Mesenchymal stem cell (in vitro differentiated cells and primary cell): ENCODE data around the gene CKMT2. TPM values are rescaled to one million over a fixed set of nuclear protein-coding genes. Genes with fewer than 3 reads are reported as not detected.

Experiments used
- DNase-seq: peaks from one replicate; pipeline ENCODE4 v3.0.0-alpha.2; 2013
- H2AFZ ChIP-seq: one replicate; pipeline ENCODE4 v1.6.1; 2013; ENCODE audit warnings: low read depth, mild to moderate bottlenecking, control low read depth, inconsistent platforms, low read length, moderate library complexity
- H2AK5ac ChIP-seq: 2 replicates; pipeline ENCODE4 v1.6.1; 2013; ENCODE audit warnings: low read length, moderate library complexity, mild to moderate bottlenecking, inconsistent platforms; ENCODE audit not compliant: severe bottlenecking
- H2BK120ac ChIP-seq: one replicate; pipeline ENCODE4 v1.6.1; 2013; ENCODE audit warnings: low read depth, mild to moderate bottlenecking, inconsistent platforms, low read length, moderate library complexity
- H2BK12ac ChIP-seq, 2 experiments: one replicate each; pipeline ENCODE4 v1.6.1; 2013; ENCODE audit warnings: inconsistent platforms in 2 of 2, low read length in 2 of 2, mild to moderate bottlenecking in 2 of 2, moderate library complexity in 2 of 2, control low read depth in 1 of 2
- H2BK15ac ChIP-seq: one replicate; pipeline ENCODE4 v1.6.1; 2013; ENCODE audit warnings: mild to moderate bottlenecking, low read depth, inconsistent platforms; ENCODE audit not compliant: poor library complexity, severe bottlenecking
- H2BK5ac ChIP-seq: 2 replicates; pipeline ENCODE4 v1.6.1; 2013; ENCODE audit warnings: low read depth, mild to moderate bottlenecking, low read length, control low read depth, inconsistent platforms; ENCODE audit not compliant: poor library complexity, severe bottlenecking
- H3K14ac ChIP-seq, 2 experiments: one replicate each; pipeline ENCODE4 v1.6.1; 2013; ENCODE audit warnings: inconsistent platforms in 2 of 2, low read length in 2 of 2, control low read depth in 1 of 2, mild to moderate bottlenecking in 1 of 2, moderate library complexity in 1 of 2
- H3K18ac ChIP-seq, 2 experiments: one replicate each; pipeline ENCODE4 v1.6.1; 2013; ENCODE audit warnings: inconsistent platforms in 2 of 2, low read length in 2 of 2, control low read depth in 1 of 2, low read depth in 1 of 2, mild to moderate bottlenecking in 1 of 2
- H3K23ac ChIP-seq, 2 experiments: one replicate each; pipeline ENCODE4 v1.6.1; 2013; ENCODE audit warnings: inconsistent platforms in 2 of 2, low read length in 2 of 2, mild to moderate bottlenecking in 2 of 2, moderate library complexity in 2 of 2, control low read depth in 1 of 2
- H3K27ac ChIP-seq: 2 replicates; pipeline ENCODE4 v1.5.1; 2013; ENCODE audit warnings: mild to moderate bottlenecking, moderate library complexity, low read length, control low read depth, inconsistent platforms; ENCODE audit not compliant: poor library complexity, severe bottlenecking
- H3K27me3 ChIP-seq, 2 experiments: 2 replicates each; pipeline versions ENCODE4 v1.6.1 to v1.7.0; 2013; ENCODE audit warnings: low read length in 2 of 2, mild to moderate bottlenecking in 2 of 2, moderate library complexity in 2 of 2, control low read depth in 1 of 2, inconsistent platforms in 1 of 2; ENCODE audit not compliant: control insufficient read depth in 1 of 2, insufficient read depth in 1 of 2
- H3K36me3 ChIP-seq, 2 experiments: 2 replicates each; pipeline versions ENCODE4 v1.6.1 to v1.7.0; 2013; ENCODE audit warnings: low read length in 2 of 2, control low read depth in 1 of 2, inconsistent platforms in 1 of 2, low read depth in 1 of 2, mild to moderate bottlenecking in 1 of 2; ENCODE audit not compliant: insufficient read depth in 2 of 2, control insufficient read depth in 1 of 2
- H3K4ac ChIP-seq, 2 experiments: one replicate each; pipeline ENCODE4 v1.6.1; 2013; ENCODE audit warnings: inconsistent platforms in 2 of 2, low read length in 2 of 2, mild to moderate bottlenecking in 2 of 2, moderate library complexity in 2 of 2, control low read depth in 1 of 2, low read depth in 1 of 2
- H3K4me1 ChIP-seq: 2 replicates; pipeline ENCODE4 v1.6.1; 2013; ENCODE audit warnings: low read depth, low read length, control low read depth; ENCODE audit not compliant: control insufficient read depth, insufficient read depth
- H3K4me2 ChIP-seq: 2 replicates; pipeline ENCODE4 v1.6.1; 2013; ENCODE audit warnings: low read length, mild to moderate bottlenecking, inconsistent platforms; ENCODE audit not compliant: poor library complexity, severe bottlenecking
- H3K4me3 ChIP-seq, 2 experiments: 2 replicates each; pipeline versions ENCODE4 v1.5.1 to v1.7.0; 2013; ENCODE audit warnings: low read length in 2 of 2, mild to moderate bottlenecking in 2 of 2, control low read depth in 1 of 2, low read depth in 1 of 2; ENCODE audit not compliant: insufficient read depth in 1 of 2
- H3K79me1 ChIP-seq: replicated peaks from 2 replicates; pipeline ENCODE4 v1.6.1; 2013; ENCODE audit warnings: mild to moderate bottlenecking, control low read depth, low read length, inconsistent platforms; ENCODE audit not compliant: poor library complexity, severe bottlenecking
- H3K9ac ChIP-seq: 2 replicates; pipeline ENCODE4 v1.7.0; 2013; ENCODE audit warnings: mild to moderate bottlenecking, low read length, moderate library complexity
- H3K9me3 ChIP-seq: 2 replicates; pipeline ENCODE4 v1.7.0; 2013; ENCODE audit warnings: mild to moderate bottlenecking, low read length; ENCODE audit not compliant: control insufficient read depth
- H4K8ac ChIP-seq: one replicate; pipeline ENCODE4 v1.6.1; 2013; ENCODE audit warnings: inconsistent platforms, mild to moderate bottlenecking, low read length, moderate library complexity
- H4K91ac ChIP-seq: one replicate; pipeline ENCODE4 v1.6.1; 2013; ENCODE audit warnings: mild to moderate bottlenecking, low read length, inconsistent platforms
- WGBS: methylation state at CpG from one replicate; pipeline ENCODE4 v1.1.7; 2013; ENCODE audit warnings: mixed read lengths; 5-methylcytosine and 5-hydroxymethylcytosine counted together
- small RNA-seq: library from polyadenylated mRNA; stranded (forward); fragments of <200 nt; extraction: miRNeasy Mini kit (QIAGEN cat#:217004); gene quantifications from one replicate; pipeline ENCODE3, GENCODE V24; 2013; ENCODE audit warnings: low read depth

The CKMT2 gene

DNA sequence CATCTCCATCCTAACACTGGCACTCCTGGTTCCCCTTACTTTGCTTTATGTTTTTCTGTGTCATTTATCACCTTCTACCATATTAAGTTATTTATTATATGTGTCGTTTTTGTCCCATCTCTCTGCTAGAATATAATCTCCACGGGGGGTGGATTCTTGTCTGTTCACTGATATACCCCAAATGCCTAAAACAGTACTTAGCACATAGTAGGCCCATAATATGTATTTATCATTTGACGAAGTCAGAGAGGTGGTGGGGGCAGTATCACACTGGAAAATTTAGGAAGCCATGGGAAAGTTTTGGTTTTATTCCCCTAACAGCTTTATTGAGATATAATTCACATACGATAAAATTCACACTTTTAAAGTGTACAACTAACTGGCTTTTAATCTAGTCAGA lies 82.7 kb downstream of the CKMT2 start:
- no peaks in the 10 kb centered on the region for H3K4me1 ChIP-seq
- no peak overlapping the region for H3K9ac ChIP-seq
- H3K4ac ChIP-seq = no peak overlapping the region
- H3K4me3 ChIP-seq = no peak overlapping the region
- peaks cover 2 to 45% of the 10 kb centered on the region in 2 experiments for H3K36me3 ChIP-seq
- H2AFZ ChIP-seq = no peak overlapping the region
- no peak for DNase-seq
- H2BK120ac ChIP-seq = no peak overlapping the region
- H3K27me3 ChIP-seq = no peaks in the 10 kb centered on the region
- no peak overlapping the region for H2BK12ac ChIP-seq
- no peak overlapping the region for H2BK5ac ChIP-seq
- no peak overlapping the region for H3K4me2 ChIP-seq
- WGBS = 100% methylated on average over 1 of the region's 4 CpGs
- H3K23ac ChIP-seq = no peak overlapping the region
- no peaks in the 10 kb centered on the region for H3K79me1 ChIP-seq
- H2BK15ac ChIP-seq = no peak overlapping the region
- H3K9me3 ChIP-seq = no peaks in the 10 kb centered on the region
- H3K14ac ChIP-seq = no peak overlapping the region
- no peak overlapping the region for H4K8ac ChIP-seq
- H3K27ac ChIP-seq = no peak overlapping the region
- H2AK5ac ChIP-seq = no peak overlapping the region
- no peak overlapping the region for H4K91ac ChIP-seq
- H3K18ac ChIP-seq = no peak overlapping the region

Small RNA genes lying within 50 kb of the gene (small RNA-seq; reads per million reads assigned to genes)
- gene AC026436.1 = not detected
